PC-9 (cell line): ENCODE results near the gene OBP2A. TPM values are rescaled to one million over a fixed set of nuclear protein-coding genes. Genes with fewer than 3 reads are reported as not detected.

ENCODE experiments used
- BruUV-seq: library from RNA; stranded (reverse); fragments of 400-500 nt; replicated peaks from 2 replicates; lab custom pipeline; 2021; lab: Mats Ljungman, UMichigan
- CTCF ChIA-PET: fragments of 300-600 bp; sonication (Branson Sonifier 250); formaldehyde crosslinking; loops from one replicate; lab custom pipeline; 2022; ENCODE audit warnings: antibody characterized with exemption; lab: Charles Lee
- POLR2A ChIA-PET: fragments of 300-600 bp; sonication (Branson Sonifier 250); formaldehyde crosslinking; loops from one replicate; lab custom pipeline; 2022; ENCODE audit warnings: antibody characterized with exemption; ENCODE audit not compliant: unreplicated experiment; lab: Charles Lee
- DNase-seq, 2 experiments: peaks; one replicate each; pipeline versions ENCODE4 v3.0.0 to v3.0.0-alpha.2; 2015 to 2022; ENCODE audit warnings: mixed read lengths in 1 of 2
- H2AFZ ChIP-seq: fragments of 200-600 bp; sonication (generic); 2 replicates; pipeline ENCODE4 v1.8.1; 2017; ENCODE audit warnings: antibody characterized with exemption
- H3F3A ChIP-seq: fragments of 200-600 bp; sonication (generic); 2 replicates; pipeline ENCODE4 v1.8.1; 2017; ENCODE audit warnings: antibody characterized with exemption, mild to moderate bottlenecking, low read depth; ENCODE audit not compliant: insufficient read depth
- H3K27ac ChIP-seq: fragments of 200-600 bp; sonication (generic); 2 replicates; pipeline ENCODE4 v1.6.1; 2016; ENCODE audit warnings: mixed run types
- H3K27me3 ChIP-seq: fragments of 200-600 bp; sonication (generic); 2 replicates; pipeline ENCODE4 v1.6.1; 2016; ENCODE audit warnings: low read depth, mixed run types; ENCODE audit not compliant: insufficient read depth
- H3K36me3 ChIP-seq: fragments of 200-600 bp; sonication (generic); 2 replicates; pipeline ENCODE4 v1.6.1; 2016; ENCODE audit warnings: low read depth, mixed run types
- H3K4me1 ChIP-seq: fragments of 200-600 bp; sonication (generic); replicated peaks from 2 replicates; pipeline ENCODE4 v1.6.1; 2016; ENCODE audit warnings: mixed run types; ENCODE audit not compliant: insufficient read depth
- H3K4me2 ChIP-seq: fragments of 200-600 bp; sonication (generic); 2 replicates; pipeline ENCODE4 v1.6.1; 2017; ENCODE audit warnings: mixed run types
- H3K4me3 ChIP-seq: fragments of 200-600 bp; sonication (generic); 2 replicates; pipeline ENCODE4 v1.6.1; 2016; ENCODE audit warnings: mixed run types
- H3K79me2 ChIP-seq: fragments of 200-600 bp; sonication (generic); 2 replicates; pipeline ENCODE4 v1.6.1; 2017; ENCODE audit warnings: low read depth, mixed run types
- H3K9me2 ChIP-seq: fragments of 200-600 bp; sonication (generic); 2 replicates; pipeline ENCODE4 v1.8.1; 2017; ENCODE audit warnings: mild to moderate bottlenecking; ENCODE audit not compliant: insufficient read depth
- H3K9me3 ChIP-seq: fragments of 200-600 bp; sonication (generic); 2 replicates; pipeline ENCODE4 v1.8.1; 2016; ENCODE audit warnings: low read depth; ENCODE audit not compliant: insufficient read depth
- H4K20me1 ChIP-seq: fragments of 200-600 bp; sonication (generic); 2 replicates; pipeline ENCODE4 v1.8.1; 2017; ENCODE audit not compliant: insufficient read depth
- EZH2 ChIP-seq: fragments of 200-600 bp; sonication (generic); IDR thresholded peaks from 2 replicates; pipeline ENCODE4 v1.8.0; 2017; ENCODE audit warnings: antibody characterized with exemption, low read depth
- intact Hi-C: fragments of 100-400 bp; cut with micrococcal nuclease; formaldehyde crosslinking; loops from one replicate; pipeline ENCODE4 v1.10.0; 2022; ENCODE audit not compliant: unreplicated experiment
- total RNA-seq: library from RNA; stranded (reverse); gene quantifications from 2 replicates; pipeline ENCODE4 v1.2.3, GENCODE V29; 2021
- TF ChIP-seq, protein P1 (sequence below): fragments of 200-600 bp; sonication (generic); conservative IDR thresholded peaks from 2 replicates; pipeline ENCODE4 v1.6.1; 2017; ENCODE audit warnings: mixed run types, antibody characterized with exemption, mild to moderate bottlenecking, moderate library complexity

The OBP2A gene
- total RNA-seq, 1 experiment from 2014 or later, result not detected

DNA sequence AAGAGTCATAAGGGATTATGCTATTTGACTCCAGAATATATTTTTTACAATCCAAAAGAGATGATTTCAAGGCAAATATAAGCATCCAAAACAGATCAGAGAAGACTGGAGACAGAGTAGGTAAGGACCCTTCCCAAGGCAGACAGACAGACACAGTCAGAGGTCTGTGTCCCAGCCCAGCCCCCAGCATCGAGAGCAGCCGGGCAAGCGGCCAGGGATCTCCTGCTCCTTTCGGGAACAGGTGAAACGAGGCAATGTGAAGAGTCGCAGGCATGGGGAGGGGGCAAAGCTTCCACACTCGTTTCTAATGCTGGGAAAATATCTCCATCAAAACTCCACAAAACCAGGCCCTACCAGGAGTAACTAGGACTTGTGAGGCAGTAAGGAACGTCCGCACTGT lies 21.4 kb downstream of the OBP2A start:
- H4K20me1 ChIP-seq, result no peaks in the 10 kb centered on the region
- no peak overlapping the region for H2AFZ ChIP-seq
- intact Hi-C loops, result no loop called here
- ChIA-PET CTCF (no interaction called here), POLR2A (no interaction called here)
- H3K27ac ChIP-seq, result no peak overlapping the region
- H3K4me3 ChIP-seq, result no peak overlapping the region
- peaks cover 79% of the 10 kb centered on the region for H3K27me3 ChIP-seq
- H3K36me3 ChIP-seq, result no peaks in the 10 kb centered on the region
- no peaks in the 10 kb centered on the region for H3K9me3 ChIP-seq
- H3K9me2 ChIP-seq, result no peaks in the 10 kb centered on the region
- no peaks in the 10 kb centered on the region for H3K4me1 ChIP-seq
- no peaks in the 10 kb centered on the region for H3F3A ChIP-seq
- no TSS peak for BruUV-seq
- DNase-seq, result no peak
- H3K79me2 ChIP-seq, result no peaks in the 10 kb centered on the region
- TF ChIP-seq EZH2, result no peak
- TF ChIP-seq, protein P1, sequence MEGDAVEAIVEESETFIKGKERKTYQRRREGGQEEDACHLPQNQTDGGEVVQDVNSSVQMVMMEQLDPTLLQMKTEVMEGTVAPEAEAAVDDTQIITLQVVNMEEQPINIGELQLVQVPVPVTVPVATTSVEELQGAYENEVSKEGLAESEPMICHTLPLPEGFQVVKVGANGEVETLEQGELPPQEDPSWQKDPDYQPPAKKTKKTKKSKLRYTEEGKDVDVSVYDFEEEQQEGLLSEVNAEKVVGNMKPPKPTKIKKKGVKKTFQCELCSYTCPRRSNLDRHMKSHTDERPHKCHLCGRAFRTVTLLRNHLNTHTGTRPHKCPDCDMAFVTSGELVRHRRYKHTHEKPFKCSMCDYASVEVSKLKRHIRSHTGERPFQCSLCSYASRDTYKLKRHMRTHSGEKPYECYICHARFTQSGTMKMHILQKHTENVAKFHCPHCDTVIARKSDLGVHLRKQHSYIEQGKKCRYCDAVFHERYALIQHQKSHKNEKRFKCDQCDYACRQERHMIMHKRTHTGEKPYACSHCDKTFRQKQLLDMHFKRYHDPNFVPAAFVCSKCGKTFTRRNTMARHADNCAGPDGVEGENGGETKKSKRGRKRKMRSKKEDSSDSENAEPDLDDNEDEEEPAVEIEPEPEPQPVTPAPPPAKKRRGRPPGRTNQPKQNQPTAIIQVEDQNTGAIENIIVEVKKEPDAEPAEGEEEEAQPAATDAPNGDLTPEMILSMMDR, result no peak
- no peak overlapping the region for H3K4me2 ChIP-seq

DNA sequence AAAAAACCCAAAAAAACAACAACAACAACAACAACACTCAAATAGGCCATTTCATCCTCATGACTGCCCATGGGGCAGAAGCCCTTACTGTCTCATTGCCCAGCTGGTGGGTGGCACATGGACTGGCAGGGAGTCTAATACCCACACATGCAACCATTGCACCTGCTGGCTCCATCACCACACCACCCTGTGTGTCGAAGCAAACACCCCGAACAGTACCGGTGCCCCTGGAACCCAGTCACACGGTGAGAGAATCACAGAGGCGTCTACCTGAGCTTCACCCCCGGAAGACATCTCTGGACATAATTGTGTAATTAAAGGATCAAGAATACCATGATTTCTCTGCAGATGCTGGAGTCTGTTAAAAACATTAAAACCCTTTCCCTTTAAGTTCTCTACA lies 22.1 kb downstream of the OBP2A start:
- H3K9me3 ChIP-seq, result no peaks in the 10 kb centered on the region
- no peak overlapping the region for H2AFZ ChIP-seq
- no peak overlapping the region for H3K27ac ChIP-seq
- no peaks in the 10 kb centered on the region for H3K4me1 ChIP-seq
- H3F3A ChIP-seq, result no peaks in the 10 kb centered on the region
- BruUV-seq, result no TSS peak
- intact Hi-C loops, result no loop called here
- H3K27me3 ChIP-seq, result peaks cover 74% of the 10 kb centered on the region
- no peak overlapping the region for H3K4me2 ChIP-seq
- ChIA-PET CTCF (no interaction called here), POLR2A (no interaction called here)
- H3K79me2 ChIP-seq, result no peaks in the 10 kb centered on the region
- H4K20me1 ChIP-seq, result no peaks in the 10 kb centered on the region
- H3K9me2 ChIP-seq, result no peaks in the 10 kb centered on the region; the same call in 1 of the 2 replicates
- H3K36me3 ChIP-seq, result no peaks in the 10 kb centered on the region
- no peak for DNase-seq
- H3K4me3 ChIP-seq, result no peak overlapping the region
- TF ChIP-seq, protein P1, result no peak
- TF ChIP-seq EZH2, result no peak

DNA sequence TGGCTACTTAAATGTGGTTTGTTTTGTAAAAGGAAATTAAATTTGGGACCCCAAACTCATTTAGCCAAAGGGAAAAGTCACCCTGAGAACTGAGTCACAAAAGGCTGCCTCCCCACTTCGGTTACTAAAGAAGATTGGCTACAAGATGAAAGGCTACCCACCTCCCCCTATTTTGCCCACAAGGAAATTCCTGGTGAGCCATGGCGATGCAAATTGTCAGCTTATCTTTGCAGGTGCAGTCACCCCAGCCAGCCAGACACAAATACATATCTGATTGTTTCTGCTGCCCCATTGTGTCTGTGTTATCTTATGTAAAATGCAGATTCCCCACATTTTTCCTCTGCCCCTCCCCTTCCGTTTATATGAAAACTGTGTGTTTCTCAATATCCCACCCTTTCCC lies 24.5 kb downstream of the OBP2A start:
- ChIA-PET POLR2A (no interaction called here), CTCF (no interaction called here)
- intact Hi-C loops, result no loop called here
- Histone ChIP-seq H3K9me3 (no peaks in the 10 kb centered on the region), H4K20me1 (no peaks in the 10 kb centered on the region), H3K36me3 (no peaks in the 10 kb centered on the region), H3F3A (no peaks in the 10 kb centered on the region), H3K4me3 (no peak overlapping the region), H2AFZ (no peak overlapping the region), H3K4me2 (no peak overlapping the region), H3K9me2 (no peaks in the 10 kb centered on the region; the same call in 1 of the 2 replicates), H3K79me2 (no peaks in the 10 kb centered on the region), H3K27me3 (peaks cover 81% of the 10 kb centered on the region), H3K4me1 (no peaks in the 10 kb centered on the region), H3K27ac (no peak overlapping the region)
- DNase-seq, result no peak
- TF ChIP-seq, protein P1, result no peak
- TF ChIP-seq EZH2, result no peak
- BruUV-seq, result no TSS peak
